HG03571 (cell line): ENCODE data around the gene ANKRD11.
"Not testable (repeated sequence)": the region's sequence is repeated elsewhere in the genome, so short reads cannot be mapped to it uniquely, and the experiment has no call there.

Experiments
- ATAC-seq: cut with Tn5 transposase; IDR thresholded peaks from one replicate; pipeline ENCODE4 v1.9.1; 2021; ENCODE audit not compliant: unreplicated experiment

ANKRD11 gene

GRCh38 chr16:89388536-89388935, 101.8 kb downstream of the ANKRD11 start:
- ATAC-seq = no peak

GRCh38 chr16:89386306-89387185, 103.8 kb downstream of the ANKRD11 start:
- ATAC-seq = no peak

- ATAC-seq = no peak
Observed at GRCh38 chr16:89385712-89386111, 104.6 kb downstream of the ANKRD11 start.

- no peak for ATAC-seq
Observed at GRCh38 chr16:89384282-89384681, 106.1 kb downstream of the ANKRD11 start.

GRCh38 chr16:89383095-89384003, 107.0 kb downstream of the ANKRD11 start:
- no peak for ATAC-seq

- not testable (repeated sequence) for ATAC-seq
Observed at GRCh38 chr16:89382555-89382954, 107.8 kb downstream of the ANKRD11 start.

- ATAC-seq = no peak
Observed at GRCh38 chr16:89381788-89382187, 108.6 kb downstream of the ANKRD11 start.

- no peak for ATAC-seq
Observed at GRCh38 chr16:89380681-89381080, 109.7 kb downstream of the ANKRD11 start.

- ATAC-seq = no peak
Observed at GRCh38 chr16:89378947-89379771, 111.2 kb downstream of the ANKRD11 start.

GRCh38 chr16:89377453-89377848, 112.9 kb downstream of the ANKRD11 start:
- ATAC-seq = no peak

- ATAC-seq = no peak
Observed at GRCh38 chr16:89376812-89377452, 113.4 kb downstream of the ANKRD11 start.

- ATAC-seq = no peak
Observed at GRCh38 chr16:89375686-89376085, 114.7 kb downstream of the ANKRD11 start.

- peak; percentile 67 for ATAC-seq
Observed at GRCh38 chr16:89375021-89375420, 115.3 kb downstream of the ANKRD11 start.

- no peak for ATAC-seq
Observed at GRCh38 chr16:89374393-89374960, 115.9 kb downstream of the ANKRD11 start.

GRCh38 chr16:89373355-89374110, 116.8 kb downstream of the ANKRD11 start:
- ATAC-seq = no peak

- no peak for ATAC-seq
Observed at GRCh38 chr16:89371968-89372634, 118.3 kb downstream of the ANKRD11 start.

- no peak for ATAC-seq
Observed at GRCh38 chr16:89371386-89371785, 119.0 kb downstream of the ANKRD11 start.

GRCh38 chr16:89370601-89371000, 119.8 kb downstream of the ANKRD11 start:
- ATAC-seq = no peak

GRCh38 chr16:89370081-89370511, 120.3 kb downstream of the ANKRD11 start:
- ATAC-seq = no peak
